ENCODE data around the gene LUC7L.
"Not testable (repeated sequence)": the region's sequence is repeated elsewhere in the genome, so short reads cannot be mapped to it uniquely, and the experiment has no call there.

The LUC7L gene

GRCh38 chr16:229731-230281, 557 bp upstream of the LUC7L start:
- DNase-seq (ENCODE audit: low read depth): no peak

DNA sequence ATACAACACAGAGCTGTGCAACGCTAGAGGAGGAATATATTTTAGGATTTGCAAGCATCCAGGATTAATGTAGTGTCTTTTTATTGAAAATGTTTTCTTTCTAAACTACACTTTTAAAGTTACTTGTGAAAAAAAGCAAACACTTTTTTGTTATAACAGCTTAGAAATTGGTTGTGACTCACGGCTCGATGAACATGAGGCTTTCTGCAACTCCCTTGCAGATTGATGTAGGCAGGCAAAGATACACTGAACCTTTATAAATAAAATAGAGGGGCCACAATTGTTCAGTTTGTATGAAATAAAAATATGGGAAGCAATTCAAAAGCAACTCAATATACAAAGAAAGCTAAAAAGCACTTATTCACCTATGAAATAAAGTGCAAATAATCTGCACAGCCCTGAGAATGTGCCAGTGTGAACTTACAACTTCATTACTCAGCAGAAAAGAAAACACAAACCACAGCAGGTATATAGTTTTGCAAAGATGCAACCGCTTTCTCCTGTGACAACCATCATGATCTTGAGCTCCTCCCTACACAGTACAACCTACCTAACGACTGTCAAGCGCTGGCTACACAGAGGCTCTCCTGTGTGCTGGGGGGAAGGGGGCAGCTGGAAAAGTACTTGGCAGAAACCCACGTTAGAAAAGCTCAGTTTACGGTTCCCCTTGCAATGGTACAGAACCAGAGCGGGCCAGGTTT, 948 bp downstream of the LUC7L start:
- DNase-seq (ENCODE audit: low read depth): no peak

DNA sequence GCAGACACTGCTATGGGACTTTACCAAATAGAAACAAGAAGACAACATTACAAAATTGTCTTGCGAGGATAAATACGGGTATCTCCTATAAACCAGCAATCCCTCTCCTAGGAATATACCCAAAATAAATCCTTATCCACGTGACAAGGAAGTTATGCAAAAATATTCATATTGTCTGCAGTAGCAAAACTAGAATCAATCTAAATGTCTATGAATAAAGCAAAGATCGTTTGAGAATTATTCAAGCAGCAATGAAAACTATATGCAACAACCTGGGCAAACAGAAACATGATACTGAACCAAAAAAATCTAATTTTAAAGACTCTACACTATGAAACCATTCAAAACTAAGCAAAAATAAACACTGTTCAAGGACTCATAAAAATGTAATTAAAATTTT, 9.2 kb downstream of the LUC7L start:
- DNase-seq (ENCODE audit: low read depth): no peak

GRCh38 chr16:212999-213398, 16.2 kb downstream of the LUC7L start:
- DNase-seq (ENCODE audit: low read depth): no peak

- not testable (repeated sequence) for DNase-seq (ENCODE audit: low read depth)
Measured at GRCh38 chr16:211631-212180, 17.5 kb downstream of the LUC7L start.

- DNase-seq (ENCODE audit: low read depth): not testable (repeated sequence)
Measured at GRCh38 chr16:209359-209758, 19.9 kb downstream of the LUC7L start.

GRCh38 chr16:204046-204445, 25.2 kb downstream of the LUC7L start:
- DNase-seq (ENCODE audit: low read depth): not testable (repeated sequence)

GRCh38 chr16:203246-203645, 26.0 kb downstream of the LUC7L start:
- DNase-seq (ENCODE audit: low read depth): no peak

GRCh38 chr16:200388-200787, 28.9 kb downstream of the LUC7L start:
- no peak for DNase-seq (ENCODE audit: low read depth)

DNA sequence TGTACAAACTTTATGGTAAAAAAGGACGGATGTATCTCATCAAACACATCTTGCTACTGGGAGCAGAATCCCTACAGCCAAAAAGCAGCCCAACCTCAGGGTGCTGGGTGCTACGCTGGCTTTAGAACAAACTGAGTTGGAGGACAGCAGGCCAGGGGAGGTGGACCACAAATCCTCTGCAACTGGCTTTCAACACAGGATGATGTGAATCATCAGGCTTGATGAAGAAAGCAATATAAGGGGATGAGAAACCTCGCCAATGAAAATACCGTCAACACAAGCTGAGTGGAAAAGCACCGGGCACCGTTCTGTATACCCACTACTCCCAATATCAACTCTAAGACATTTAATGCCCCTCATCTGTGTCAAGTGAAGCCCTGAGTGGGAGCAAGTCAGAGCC, 34.7 kb downstream of the LUC7L start:
- DNase-seq (ENCODE audit: low read depth): no peak

GRCh38 chr16:193441-193840, 35.8 kb downstream of the LUC7L start:
- DNase-seq (ENCODE audit: low read depth): no peak

DNA sequence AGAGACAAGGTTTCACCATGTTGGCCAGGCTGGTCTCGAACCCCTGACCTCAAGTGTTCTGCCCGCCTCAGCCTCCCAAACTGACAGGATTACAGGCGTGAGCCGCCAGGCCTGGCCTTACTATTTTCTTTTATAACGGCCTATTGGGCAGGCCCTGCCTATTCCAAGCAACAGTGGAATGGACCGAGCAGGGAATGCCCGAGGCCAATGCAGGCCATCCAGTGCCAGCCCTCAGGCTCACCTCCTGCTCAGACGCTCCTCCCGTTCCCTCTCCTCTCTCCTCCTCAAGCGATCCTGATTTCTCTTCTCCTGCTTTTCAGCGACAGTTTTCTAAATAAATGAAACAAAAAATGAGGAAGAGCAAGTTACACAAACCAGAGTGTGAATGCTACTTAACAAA, 36.6 kb downstream of the LUC7L start:
- DNase-seq (ENCODE audit: low read depth): no peak

GRCh38 chr16:191831-192230, 37.4 kb downstream of the LUC7L start:
- DNase-seq (ENCODE audit: low read depth): no peak

GRCh38 chr16:189604-190186, 39.6 kb downstream of the LUC7L start:
- no peak for DNase-seq (ENCODE audit: low read depth)

DNA sequence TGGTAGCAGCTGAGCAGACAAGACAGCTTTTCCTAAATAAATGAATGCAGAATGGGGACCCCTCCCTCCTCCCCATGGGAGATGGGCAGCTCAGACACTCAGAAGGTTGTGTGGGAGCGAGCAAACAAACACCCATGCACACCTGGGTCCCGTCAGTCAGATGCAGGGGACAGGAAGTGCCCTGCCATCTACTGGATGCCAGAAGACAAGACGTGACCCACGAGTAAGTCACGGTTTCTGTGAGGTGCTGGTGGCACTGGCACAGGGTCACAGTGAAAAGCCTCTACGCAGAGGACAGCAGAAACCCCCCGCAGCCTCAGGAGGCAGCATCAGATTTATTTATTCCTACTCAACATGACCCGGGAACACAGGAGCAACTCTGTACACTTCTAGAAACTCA, 40.6 kb downstream of the LUC7L start:
- no peak for DNase-seq (ENCODE audit: low read depth)

DNA sequence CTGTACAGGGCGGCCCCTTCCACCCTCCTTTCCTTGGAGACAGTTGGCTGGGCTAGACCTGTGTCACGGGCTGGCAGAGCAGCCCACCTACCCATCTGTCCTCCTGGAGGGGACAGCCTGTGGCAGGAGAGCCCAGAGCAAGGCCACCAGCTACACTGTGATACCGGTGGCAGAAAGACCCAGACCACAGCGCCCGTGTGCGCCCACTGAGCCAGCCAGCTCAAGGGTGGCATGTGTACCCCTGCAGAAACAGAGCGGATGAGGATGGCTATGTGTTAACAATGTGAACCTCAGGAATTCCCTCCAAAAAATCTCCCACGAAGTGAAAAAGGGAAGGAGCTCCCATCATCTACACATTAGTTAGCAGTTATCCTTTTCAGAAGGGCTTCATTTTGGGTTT, 41.9 kb downstream of the LUC7L start:
- DNase-seq (ENCODE audit: low read depth): no peak

- no peak for DNase-seq (ENCODE audit: low read depth)
Measured at GRCh38 chr16:185691-186090, 43.6 kb downstream of the LUC7L start.

GRCh38 chr16:185213-185612, 44.0 kb downstream of the LUC7L start:
- DNase-seq (ENCODE audit: low read depth): no peak

DNA sequence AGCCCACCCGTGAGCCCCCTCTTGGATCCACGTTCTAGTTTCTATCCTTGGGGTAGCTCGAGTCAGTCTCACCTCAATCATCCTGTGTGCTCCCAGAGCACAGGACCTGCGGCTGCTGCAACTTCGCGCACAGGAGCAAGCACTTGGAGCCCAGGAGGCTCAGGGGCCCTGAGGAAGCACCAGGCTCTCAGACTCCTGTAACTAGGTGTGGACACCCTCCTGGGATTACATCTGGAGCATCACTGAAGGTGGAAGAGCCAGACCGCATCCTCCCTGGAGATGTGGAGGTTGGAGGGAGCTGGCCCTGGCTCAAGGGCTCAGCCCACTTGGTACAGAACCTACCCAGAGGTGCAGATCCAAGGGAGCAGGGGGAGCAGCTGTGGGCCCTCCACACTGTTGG, 46.2 kb downstream of the LUC7L start:
- no peak for DNase-seq (ENCODE audit: low read depth)

DNA sequence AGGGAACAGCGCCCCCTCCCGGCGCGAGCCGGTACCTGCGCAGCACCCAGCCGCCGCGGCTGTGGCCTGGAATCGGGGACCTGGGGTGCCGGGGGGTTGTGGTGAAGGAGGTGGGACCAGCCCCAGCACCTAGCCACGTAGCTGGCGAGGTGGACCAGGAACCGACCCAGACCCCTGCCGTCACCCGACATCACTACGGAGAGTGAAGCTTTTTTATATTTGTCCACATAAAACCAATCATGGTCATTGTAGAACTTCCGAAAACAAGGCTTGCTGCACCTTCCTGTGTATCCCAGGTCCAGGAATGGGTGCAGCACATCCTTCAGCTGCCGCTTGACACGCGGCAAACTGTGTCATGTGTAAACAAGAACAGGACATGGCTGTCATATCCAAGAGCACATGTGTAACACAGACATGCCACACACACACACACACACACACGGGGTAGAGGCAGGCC, 47.7 kb downstream of the LUC7L start:
- no peak for DNase-seq (ENCODE audit: low read depth)

GRCh38 chr16:180681-181564, 48.3 kb downstream of the LUC7L start:
- DNase-seq (ENCODE audit: low read depth): peak; percentile 77

DNA sequence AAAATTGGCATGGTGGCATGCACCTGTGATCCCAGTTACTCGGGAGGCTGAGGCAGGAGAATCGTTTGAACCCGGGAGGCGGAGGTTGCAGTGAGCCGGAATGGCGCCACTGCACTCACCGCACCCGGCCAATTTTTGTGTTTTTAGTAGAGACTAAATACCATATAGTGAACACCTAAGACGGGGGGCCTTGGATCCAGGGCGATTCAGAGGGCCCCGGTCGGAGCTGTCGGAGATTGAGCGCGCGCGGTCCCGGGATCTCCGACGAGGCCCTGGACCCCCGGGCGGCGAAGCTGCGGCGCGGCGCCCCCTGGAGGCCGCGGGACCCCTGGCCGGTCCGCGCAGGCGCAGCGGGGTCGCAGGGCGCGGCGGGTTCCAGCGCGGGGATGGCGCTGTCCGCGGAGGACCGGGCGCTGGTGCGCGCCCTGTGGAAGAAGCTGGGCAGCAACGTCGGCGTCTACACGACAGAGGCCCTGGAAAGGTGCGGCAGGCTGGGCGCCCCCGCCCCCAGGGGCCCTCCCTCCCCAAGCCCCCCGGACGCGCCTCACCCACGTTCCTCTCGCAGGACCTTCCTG, 49.1 kb downstream of the LUC7L start, which contains the start of gene HBQ1:
Gene HBQ1 (plus strand): TSS at position 359 of the 575 bp plus-strand sequence. CDS start 28 bp downstream, at position 387.
- no peak for DNase-seq (ENCODE audit: low read depth)
